ENCODE measurements around the gene CD47. TPM values are rescaled to one million over a fixed set of nuclear protein-coding genes. Genes with fewer than 3 reads are reported as not detected.

The CD47 gene
- total and polyA plus RNA-seq, 9 donors, result 24.1 to 148 (median 55.8) TPM

- intact Hi-C loops (cut with DNase I), result no loop called here
- Histone ChIP-seq H3K4me1 (ENCODE audit: insufficient read depth) (no peaks in the 10 kb centered on the region), H3K9me3 (no peaks in the 10 kb centered on the region), H3K27ac (no peak overlapping the region), H3K4me3 (no peak overlapping the region), H3K27me3 (no peaks in the 10 kb centered on the region), H3K36me3 (no peaks in the 10 kb centered on the region)
- DNase-seq, result no peak
- TF ChIP-seq CTCF (IDR thresholded peaks at IDR 0.05) (no peak), POLR2A (IDR thresholded peaks at IDR 0.05) (no peak), EP300 (IDR thresholded peaks at IDR 0.05) (no peak)
- 69 to 76% (median 71%) methylated on average over 10 of the region's 10 CpGs for WGBS, 3 donors
Observed at GRCh38 chr3:108124337-108125152, 33.7 kb upstream of the CD47 start.

- Histone ChIP-seq H3K9me3 (no peaks in the 10 kb centered on the region), H3K4me3 (no peak overlapping the region), H3K4me1 (ENCODE audit: insufficient read depth) (no peaks in the 10 kb centered on the region), H3K27ac (no peak overlapping the region), H3K36me3 (no peaks in the 10 kb centered on the region), H3K27me3 (no peaks in the 10 kb centered on the region)
- TF ChIP-seq CTCF (IDR thresholded peaks at IDR 0.05) (no peak), EP300 (IDR thresholded peaks at IDR 0.05) (no peak), POLR2A (IDR thresholded peaks at IDR 0.05) (no peak)
- 48 to 88% (median 71%) methylated on average over 3 of the region's 3 CpGs for WGBS, 3 donors
- no peak for DNase-seq
- intact Hi-C loops (cut with DNase I), result no loop called here
Observed at GRCh38 chr3:108123326-108123725, 32.5 kb upstream of the CD47 start.

- Histone ChIP-seq H3K9me3 (no peaks in the 10 kb centered on the region), H3K27me3 (no peaks in the 10 kb centered on the region), H3K4me3 (no peak overlapping the region), H3K36me3 (no peaks in the 10 kb centered on the region), H3K27ac (no peak overlapping the region), H3K4me1 (ENCODE audit: insufficient read depth) (no peaks in the 10 kb centered on the region)
- intact Hi-C loops (cut with DNase I), result no loop called here
- DNase-seq, result no peak
- TF ChIP-seq CTCF (IDR thresholded peaks at IDR 0.05) (no peak), EP300 (IDR thresholded peaks at IDR 0.05) (no peak), POLR2A (IDR thresholded peaks at IDR 0.05) (no peak)
- WGBS, 3 donors, result 83 to 90% (median 85%) methylated on average over 3 of the region's 3 CpGs
Observed at GRCh38 chr3:108122276-108122675, 31.4 kb upstream of the CD47 start.

- Histone ChIP-seq H3K4me1 (ENCODE audit: insufficient read depth) (no peaks in the 10 kb centered on the region), H3K27me3 (no peaks in the 10 kb centered on the region), H3K9me3 (no peaks in the 10 kb centered on the region), H3K27ac (no peak overlapping the region), H3K36me3 (no peaks in the 10 kb centered on the region), H3K4me3 (no peak overlapping the region)
- no peak for TF ChIP-seq POLR2A (IDR thresholded peaks at IDR 0.05)
- TF ChIP-seq CTCF (IDR thresholded peaks at IDR 0.05), result no peak
- no peak for TF ChIP-seq EP300 (IDR thresholded peaks at IDR 0.05)
- 96 to 99% (median 98%) methylated on average over 3 of the region's 3 CpGs for WGBS, 3 donors
- intact Hi-C loops (cut with DNase I), result no loop called here
- no peak for DNase-seq
Observed at GRCh38 chr3:108119398-108120104, 28.7 kb upstream of the CD47 start.
